Measurements from ENCODE around the gene RAB1A. TPM values are rescaled to one million over a fixed set of nuclear protein-coding genes. Genes with fewer than 3 reads are reported as not detected.

RAB1A gene
- total and polyA plus RNA-seq, 10 of the 15 experiments (the other 5 are each of a cell fraction or from before 2014, with no cell fraction given), result 48.9 to 171 (median 83.4) TPM

GRCh38 chr2:65129286-65129825 is 550 bp downstream of the RAB1A start:
- peaks cover 56% of the 10 kb centered on the region for H3K79me2 ChIP-seq (ENCODE audit: control insufficient read depth, insufficient read depth, low read length)
- SMC1A ChIA-PET (ENCODE audit: uncharacterized antibody, unreplicated experiment), result interaction anchor here (1.0 to 6.6 kb wide), 8 partner anchors 16 to 606 kb away, joined by 3 to 33 read pairs (median 4); partner anchors contain the start of gene CEP68
- 0 out of 2 replicates have a peak overlapping the region, but pooled peaks have one; percentile 15 for H3K4me2 ChIP-seq (ENCODE audit: control insufficient read depth, insufficient read depth)
- no peaks in the 10 kb centered on the region; the same call in 1 of the 2 replicates for H4K20me1 ChIP-seq (ENCODE audit: control insufficient read depth, insufficient read depth)
- H3K36me3 ChIP-seq (ENCODE audit: control insufficient read depth in 2 of 2, insufficient read depth in 2 of 2, low read length in 1 of 2), result no peaks in the 10 kb centered on the region
- H3K4me1 ChIP-seq (ENCODE audit: control insufficient read depth, insufficient read depth, low read length), result no peaks in the 10 kb centered on the region
- H2AFZ ChIP-seq (ENCODE audit: control insufficient read depth, low read depth, low read length), result peak overlapping the region; percentile 63
- CTCF ChIA-PET, result interaction anchor here (0.6 to 3.9 kb wide), 15 partner anchors 10 to 318 kb away, joined by 3 to 28 read pairs (median 4); partner anchors contain the start of gene ACTR2
- no peaks in the 10 kb centered on the region for H3K9me3 ChIP-seq (replicated peaks; ENCODE audit: control insufficient read depth, insufficient read depth, low read length)
- peak overlapping the region; percentile 94 for H3K9ac ChIP-seq (ENCODE audit: control insufficient read depth, insufficient read depth, low read length)
- intact Hi-C loops (cut with micrococcal nuclease; ENCODE audit: unreplicated experiment), result no loop called here
- in situ Hi-C loops (cut with MboI), result no loop called here
- no peak for TF ChIP-seq SIX5 (IDR thresholded peaks at IDR 0.05; ENCODE audit: low read depth, low read length, severe bottlenecking)
- no peak for TF ChIP-seq ZZZ3 (IDR thresholded peaks at IDR 0.05; ENCODE audit: control insufficient read depth, insufficient read length, low read depth)
- TF ChIP-seq SMARCA5 (IDR thresholded peaks at IDR 0.05), result no peak
- no peak for TF ChIP-seq KLF5 (IDR thresholded peaks at IDR 0.05; ENCODE audit: partially characterized antibody)
- TF ChIP-seq ZNF687 (IDR thresholded peaks at IDR 0.05), result no peak
- no peak for TF ChIP-seq EED (IDR thresholded peaks at IDR 0.05; ENCODE audit: low read depth)
- no peak for TF ChIP-seq EZH2 (IDR thresholded peaks at IDR 0.05; ENCODE audit: borderline replicate concordance, control insufficient read depth, low read depth, low read length)
- TF ChIP-seq DPF2 (IDR thresholded peaks at IDR 0.05), result no peak
- no peak for TF ChIP-seq HDGF (IDR thresholded peaks at IDR 0.05)
- no peak for TF ChIP-seq HDAC6 (IDR thresholded peaks at IDR 0.05; ENCODE audit: unreplicated experiment)
- TF ChIP-seq CHD1 (IDR thresholded peaks at IDR 0.05; ENCODE audit: low read depth, low read length), result no peak
- TF ChIP-seq MEF2B (IDR thresholded peaks at IDR 0.05; ENCODE audit: partially characterized antibody, poor library complexity, severe bottlenecking), result no peak
- no peak for TF ChIP-seq RAD51 (IDR thresholded peaks at IDR 0.05)
- no peak for TF ChIP-seq ZNF217 (IDR thresholded peaks at IDR 0.05)
- no peak for TF ChIP-seq ESRRA (IDR thresholded peaks at IDR 0.05; ENCODE audit: low read length)
- no peak for TF ChIP-seq CBFB (IDR thresholded peaks at IDR 0.05; ENCODE audit: low read depth)
- no peak for TF ChIP-seq TAF1 (IDR thresholded peaks at IDR 0.05; ENCODE audit: borderline replicate concordance, low read depth, low read length)
- DNase-seq (ENCODE audit: low read depth, low spot score) (no peak), ATAC-seq (peak; percentile 43), FAIRE-seq (no peak)
- POLR2A ChIA-PET, result interaction anchor here (0.6 to 3.6 kb wide), 20 partner anchors 9 to 402 kb away, joined by 3 to 31 read pairs (median 4); partner anchors contain the start of genes ACTR2 and CEP68
- no TSS peak for BruUV-seq (replicated peaks)
- H3K27ac ChIP-seq (ENCODE audit: control insufficient read depth, insufficient read depth), result peak overlapping the region; percentile 87
- WGBS (ENCODE audit: insufficient coverage, insufficient replicate concordance, low lambda C conversion rate, missing lambda C conversion rate), result under 1% methylated on average over 15 of the region's 29 CpGs
- no peaks in the 10 kb centered on the region for H3K27me3 ChIP-seq (replicated peaks in 1 of 2; ENCODE audit: control insufficient read depth in 2 of 2, insufficient read depth in 2 of 2, low read length in 1 of 2)
- H3K4me3 ChIP-seq, result peak overlapping the region; percentile 93
- RAD21 ChIA-PET (ENCODE audit: unreplicated experiment), result interaction anchor here (0.6 to 3.6 kb wide), 16 partner anchors 9 to 307 kb away, joined by 3 to 37 read pairs (median 4); partner anchors contain the start of genes ACTR2 and CEP68

Data from GM12878 (cell line).